GM12878 (cell line): Measurements from ENCODE around the gene CCDC190. TPM values are rescaled to one million over a fixed set of nuclear protein-coding genes. Genes with fewer than 3 reads are reported as not detected.

Experiments used
- ATAC-seq: fragments of 200-7000 bp; cut with Tn5 transposase; 3 replicates; pipeline ENCODE4 v1.9.1; 2020; ENCODE audit warnings: mild to moderate bottlenecking, moderate library complexity
- BruUV-seq: library from RNA; stranded (reverse); fragments of 400-500 nt; replicated peaks from 2 replicates; lab custom pipeline; 2021; lab: Mats Ljungman, UMichigan
- CTCF ChIA-PET: fragments of 300-600 bp; sonication (Branson Sonifier 250); formaldehyde crosslinking; extraction: SDS; loops from one replicate; lab custom pipeline; 2021; ENCODE audit warnings: inconsistent platforms; lab: Yijun Ruan, JAX
- POLR2A ChIA-PET: fragments of 350-600 bp; formaldehyde crosslinking; extraction: SDS; loops from one replicate; lab custom pipeline; 2021; ENCODE audit warnings: inconsistent platforms; lab: Charles Lee
- RAD21 ChIA-PET: fragments of 300-600 bp; sonication (Branson Sonifier 250); formaldehyde crosslinking; loops from one replicate; lab custom pipeline; 2023; ENCODE audit warnings: antibody characterized with exemption; ENCODE audit not compliant: unreplicated experiment; lab: Charles Lee
- SMC1A ChIA-PET: fragments of 300-600 bp; sonication (Branson Sonifier 250); formaldehyde crosslinking; loops from one replicate; lab custom pipeline; 2023; ENCODE audit not compliant: unreplicated experiment, uncharacterized antibody; lab: Charles Lee
- DNase-seq: peaks from one replicate; pipeline ENCODE4 v3.0.0-alpha.2; 2011; ENCODE audit warnings: low read depth, low spot score
- FAIRE-seq: peaks from 3 replicates; lab custom pipeline; 2011; peaks lifted over from hg19 to GRCh38; lab: Jason Lieb, UNC
- H2AFZ ChIP-seq: 2 replicates; pipeline ENCODE4 v1.6.0; 2011; ENCODE audit warnings: low read depth, low read length, control low read depth; ENCODE audit not compliant: control insufficient read depth
- H3K27ac ChIP-seq: 2 replicates; pipeline ENCODE4 v1.5.1; 2011; ENCODE audit warnings: control low read depth; ENCODE audit not compliant: control insufficient read depth, insufficient read depth
- H3K27me3 ChIP-seq, 2 experiments: replicated peaks in 1 of 2; 2 replicates each; pipeline versions ENCODE4 v1.6.0 to v1.6.1; 2011; ENCODE audit warnings: low read length in 1 of 2; ENCODE audit not compliant: control insufficient read depth in 2 of 2, insufficient read depth in 2 of 2
- H3K36me3 ChIP-seq, 2 experiments: 2 replicates each; pipeline ENCODE4 v1.5.1; 2011; ENCODE audit warnings: low read length in 1 of 2; ENCODE audit not compliant: control insufficient read depth in 2 of 2, insufficient read depth in 2 of 2
- H3K4me1 ChIP-seq: 2 replicates; pipeline ENCODE4 v1.6.1; 2011; ENCODE audit warnings: mild to moderate bottlenecking, low read length, moderate library complexity, mixed read lengths; ENCODE audit not compliant: control insufficient read depth, insufficient read depth
- H3K4me2 ChIP-seq: 2 replicates; pipeline ENCODE4 v1.6.0; 2011; ENCODE audit warnings: control low read depth; ENCODE audit not compliant: control insufficient read depth, insufficient read depth
- H3K4me3 ChIP-seq: fragments of 200-600 bp; sonication (generic); 2 replicates; pipeline ENCODE4 v1.5.1; 2016
- H3K79me2 ChIP-seq: 2 replicates; pipeline ENCODE4 v1.6.0; 2011; ENCODE audit warnings: low read length; ENCODE audit not compliant: control insufficient read depth, insufficient read depth
- H3K9ac ChIP-seq: 2 replicates; pipeline ENCODE4 v1.8.0; 2011; ENCODE audit warnings: low read length, control low read depth, mixed read lengths; ENCODE audit not compliant: control insufficient read depth, insufficient read depth
- H3K9me3 ChIP-seq: replicated peaks from 3 replicates; pipeline ENCODE4 v1.5.1; 2011; ENCODE audit warnings: mild to moderate bottlenecking, low read length; ENCODE audit not compliant: control insufficient read depth, insufficient read depth
- H4K20me1 ChIP-seq: 2 replicates; pipeline ENCODE4 v1.6.0; 2011; ENCODE audit not compliant: control insufficient read depth, insufficient read depth
- BCL11A ChIP-seq: IDR thresholded peaks from 2 replicates; pipeline ENCODE4 v1.6.1; 2011; ENCODE audit warnings: low read depth, low read length
- CBX3 ChIP-seq: fragments of 200-600 bp; sonication (generic); IDR thresholded peaks from 2 replicates; pipeline ENCODE4 v1.6.1; 2016; ENCODE audit warnings: low read depth, borderline replicate concordance
- CREM ChIP-seq: IDR thresholded peaks from 2 replicates; pipeline ENCODE4 v1.6.1; 2014; ENCODE audit warnings: antibody characterized with exemption, low read depth
- GABPA ChIP-seq: IDR thresholded peaks from 2 replicates; pipeline ENCODE4 v1.6.1; 2014; ENCODE audit warnings: antibody characterized with exemption, low read depth, mild to moderate bottlenecking, inconsistent platforms
- JUNB ChIP-seq: IDR thresholded peaks from 2 replicates; pipeline ENCODE4 v1.6.1; 2016; ENCODE audit warnings: antibody characterized with exemption, mild to moderate bottlenecking
- KAT2A ChIP-seq: conservative IDR thresholded peaks from 2 replicates; pipeline ENCODE4 v1.6.1; 2011; ENCODE audit warnings: low read depth, low read length; ENCODE audit not compliant: control insufficient read depth
- LARP7 ChIP-seq: fragments of 450-650 bp; IDR thresholded peaks from 2 replicates; pipeline ENCODE4 v1.6.1; 2017; ENCODE audit warnings: mild to moderate bottlenecking
- NFYA ChIP-seq: IDR thresholded peaks from 2 replicates; pipeline ENCODE4 v1.6.1; 2011; ENCODE audit warnings: low read depth, mild to moderate bottlenecking, low read length, improper control_type of control experiment, borderline replicate concordance
- SP1 ChIP-seq: IDR thresholded peaks from one replicate; pipeline ENCODE4 v1.6.1; 2011; ENCODE audit warnings: low read depth, low read length
- STAT1 ChIP-seq: fragments of 450-650 bp; conservative IDR thresholded peaks from 2 replicates; pipeline ENCODE4 v1.6.1; 2014; ENCODE audit warnings: antibody characterized with exemption, mild to moderate bottlenecking
- YBX1 ChIP-seq: fragments of 450-650 bp; IDR thresholded peaks from 2 replicates; pipeline ENCODE4 v1.6.1; 2016; ENCODE audit warnings: antibody characterized with exemption
- WGBS: methylation state at CpG from one replicate; pipeline ENCODE4 v1.1.6; 2016; ENCODE audit warnings: low lambda C conversion rate; ENCODE audit not compliant: insufficient replicate concordance, insufficient coverage; ENCODE audit errors: missing lambda C conversion rate; 5-methylcytosine and 5-hydroxymethylcytosine counted together
- in situ Hi-C: fragments of 300-500 bp; cut with MboI; formaldehyde crosslinking; loops from 9 replicates; pipeline ENCODE4 v1.14.3; 2018; ENCODE audit warnings: mixed read lengths
- intact Hi-C: fragments of 100-400 bp; cut with micrococcal nuclease; formaldehyde crosslinking; loops from one replicate; pipeline ENCODE4 v1.14.2; 2022; ENCODE audit not compliant: unreplicated experiment
- polyA plus RNA-seq, 11 experiments: library from polyadenylated mRNA; depleted of rRNA in 4 of 11; unstranded in 6 of 11; stranded (reverse) in 5 of 11; fragments of >200 nt; fragmentation: Nextera tagmentation in 4 of 11; fragmentation: Illumina TruSeq in 1 of 11; extraction: Ambion mirVana in 4 of 11; extraction: Trizol in 1 of 11; gene quantifications; 1 replicate in 1 of 11; 2 replicates in 10 of 11; pipeline versions ENCODE4 v1.2.1 to v1.2.3, GENCODE V29; 2011 to 2016; ENCODE audit warnings: inconsistent platforms in 2 of 11, missing spikeins in 2 of 11, low read depth in 1 of 11
- total RNA-seq, 4 experiments: library from RNA; depleted of rRNA in 3 of 4; stranded (reverse); fragments of >200 nt in 3 of 4; fragmentation: Illumina TruSeq in 1 of 4; extraction: Trizol in 1 of 4; gene quantifications; 2 replicates each; pipeline versions ENCODE4 v1.2.1 to v1.2.3, GENCODE V29; 2013 to 2021
- TF ChIP-seq, protein P1 (sequence below): fragments of 450-650 bp; IDR thresholded peaks from 2 replicates; pipeline ENCODE4 v1.6.1; 2014; ENCODE audit warnings: mild to moderate bottlenecking
- TF ChIP-seq, protein P2 (sequence below): fragments of 450-650 bp; IDR thresholded peaks from 2 replicates; pipeline ENCODE4 v1.6.1; 2018; ENCODE audit warnings: borderline replicate concordance, mild to moderate bottlenecking; ENCODE audit not compliant: partially characterized antibody

Gene CCDC190
- total and polyA plus RNA-seq, 10 of the 15 experiments (the other 5 are each of a cell fraction or from before 2014, with no cell fraction given), result not detected

DNA sequence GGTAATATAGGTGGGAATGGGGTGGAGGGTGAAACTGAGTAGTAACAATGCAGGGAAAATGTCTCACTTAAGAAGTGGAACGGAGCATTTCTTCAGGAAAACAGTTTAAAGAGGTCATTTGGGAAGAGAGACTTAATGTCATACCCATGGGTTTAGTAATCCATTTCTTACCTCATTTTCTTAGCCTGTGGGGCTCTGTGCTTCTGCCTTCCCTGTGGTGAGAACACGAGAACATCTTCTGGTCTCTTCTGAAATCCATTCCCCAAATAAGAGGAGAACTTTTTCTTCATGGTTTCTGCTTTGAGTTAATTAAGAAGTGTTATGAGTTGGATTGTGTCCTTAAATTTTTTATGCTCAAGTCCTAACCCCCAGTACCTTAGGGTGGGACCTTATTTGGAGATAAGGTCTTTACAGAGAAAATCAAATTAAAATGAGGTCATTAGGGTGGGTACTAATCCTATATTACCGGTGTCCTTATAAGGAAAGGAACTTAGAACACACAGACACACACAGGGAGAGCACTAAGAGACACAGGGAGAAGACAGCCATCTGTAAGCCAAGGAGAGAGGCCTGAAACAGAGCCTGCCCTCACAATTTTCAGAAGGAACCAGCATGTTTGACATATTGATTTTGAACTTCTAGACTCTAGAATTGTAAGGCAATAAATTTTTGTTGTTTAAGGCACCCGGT lies 5.4 kb downstream of the CCDC190 start:
- POLR2A ChIA-PET, result no interaction called here

More for the DNA sequence above, 5.4 kb downstream of the CCDC190 start:
- FAIRE-seq (no peak), DNase-seq (no peak), ATAC-seq (no peak)
- ChIA-PET RAD21 (no interaction called here), SMC1A (interaction anchor here (1.6 kb wide), 1 partner anchor 320 kb away, joined by 7 read pairs; no protein-coding TSS in a partner anchor), CTCF (interaction anchor here (2.5 to 3.6 kb wide), 2 partner anchors 7 to 460 kb away, joined by 11 to 25 read pairs; no protein-coding TSS in a partner anchor)
- no peak overlapping the region for H3K27ac ChIP-seq
- no peaks in the 10 kb centered on the region for H3K9me3 ChIP-seq
- H2AFZ ChIP-seq, result no peak overlapping the region
- no peaks in the 10 kb centered on the region for H3K79me2 ChIP-seq
- no peaks in the 10 kb centered on the region for H4K20me1 ChIP-seq
- H3K36me3 ChIP-seq, result no peaks in the 10 kb centered on the region
- BruUV-seq, result no TSS peak
- in situ Hi-C loops (loop anchor here (5.0 to 10.0 kb wide), 2 partner anchors 319 to 462 kb away; no protein-coding TSS in a partner anchor), intact Hi-C loops (no loop called here)
- no peak overlapping the region for H3K4me2 ChIP-seq
- H3K9ac ChIP-seq, result no peak overlapping the region
- 37% methylated on average over 4 of the region's 4 CpGs for WGBS
- no peaks in the 10 kb centered on the region for H3K4me1 ChIP-seq
- no peak for TF ChIP-seq GABPA
- no peak for TF ChIP-seq NFYA
- TF ChIP-seq, protein P1, sequence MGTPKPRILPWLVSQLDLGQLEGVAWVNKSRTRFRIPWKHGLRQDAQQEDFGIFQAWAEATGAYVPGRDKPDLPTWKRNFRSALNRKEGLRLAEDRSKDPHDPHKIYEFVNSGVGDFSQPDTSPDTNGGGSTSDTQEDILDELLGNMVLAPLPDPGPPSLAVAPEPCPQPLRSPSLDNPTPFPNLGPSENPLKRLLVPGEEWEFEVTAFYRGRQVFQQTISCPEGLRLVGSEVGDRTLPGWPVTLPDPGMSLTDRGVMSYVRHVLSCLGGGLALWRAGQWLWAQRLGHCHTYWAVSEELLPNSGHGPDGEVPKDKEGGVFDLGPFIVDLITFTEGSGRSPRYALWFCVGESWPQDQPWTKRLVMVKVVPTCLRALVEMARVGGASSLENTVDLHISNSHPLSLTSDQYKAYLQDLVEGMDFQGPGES, result no peak
- TF ChIP-seq LARP7, result no peak
- no peak for TF ChIP-seq SP1
- no peak for TF ChIP-seq YBX1
- no peak for TF ChIP-seq STAT1
- TF ChIP-seq KAT2A, result no peak
- no peak for TF ChIP-seq BCL11A
- TF ChIP-seq CREM, result no peak
- no peak for TF ChIP-seq CBX3
- TF ChIP-seq JUNB, result no peak
- TF ChIP-seq, protein P2, sequence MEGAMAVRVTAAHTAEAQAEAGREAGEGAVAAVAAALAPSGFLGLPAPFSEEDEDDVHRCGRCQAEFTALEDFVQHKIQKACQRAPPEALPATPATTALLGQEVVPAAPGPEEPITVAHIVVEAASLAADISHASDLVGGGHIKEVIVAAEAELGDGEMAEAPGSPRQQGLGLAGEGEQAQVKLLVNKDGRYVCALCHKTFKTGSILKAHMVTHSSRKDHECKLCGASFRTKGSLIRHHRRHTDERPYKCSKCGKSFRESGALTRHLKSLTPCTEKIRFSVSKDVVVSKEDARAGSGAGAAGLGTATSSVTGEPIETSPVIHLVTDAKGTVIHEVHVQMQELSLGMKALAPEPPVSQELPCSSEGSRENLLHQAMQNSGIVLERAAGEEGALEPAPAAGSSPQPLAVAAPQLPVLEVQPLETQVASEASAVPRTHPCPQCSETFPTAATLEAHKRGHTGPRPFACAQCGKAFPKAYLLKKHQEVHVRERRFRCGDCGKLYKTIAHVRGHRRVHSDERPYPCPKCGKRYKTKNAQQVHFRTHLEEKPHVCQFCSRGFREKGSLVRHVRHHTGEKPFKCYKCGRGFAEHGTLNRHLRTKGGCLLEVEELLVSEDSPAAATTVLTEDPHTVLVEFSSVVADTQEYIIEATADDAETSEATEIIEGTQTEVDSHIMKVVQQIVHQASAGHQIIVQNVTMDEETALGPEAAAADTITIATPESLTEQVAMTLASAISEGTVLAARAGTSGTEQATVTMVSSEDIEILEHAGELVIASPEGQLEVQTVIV, result no peak
- no peak overlapping the region for H3K4me3 ChIP-seq
- H3K27me3 ChIP-seq, result 0 out of 4 replicates have a peak, but pooled peaks cover 0 to 1% of the 10 kb centered on the region in 2 experiments
